ENCODE results near the gene GNPAT.

Gene GNPAT

GRCh38 chr1:231272173-231272572 lies 31.2 kb downstream of the GNPAT start:
- DNase-seq (ENCODE audit: low read depth), result no peak
- TF ChIP-seq CTCF (conservative IDR thresholded peaks at IDR 0.05; ENCODE audit: low read length), result no peak
- no peak overlapping the region for H3K4me3 ChIP-seq (ENCODE audit: low read length)

GRCh38 chr1:231272880-231273279 lies 31.9 kb downstream of the GNPAT start:
- DNase-seq (ENCODE audit: low read depth), result no peak
- no peak for TF ChIP-seq CTCF (conservative IDR thresholded peaks at IDR 0.05; ENCODE audit: low read length)
- no peak overlapping the region for H3K4me3 ChIP-seq (ENCODE audit: low read length)

- no peak for TF ChIP-seq CTCF (conservative IDR thresholded peaks at IDR 0.05; ENCODE audit: low read length)
- DNase-seq (ENCODE audit: low read depth), result no peak
These were observed 33.3 kb downstream of the GNPAT start for GRCh38 chr1:231274119-231274825.

GRCh38 chr1:231278100-231278790 lies 37.2 kb downstream of the GNPAT start:
- no peak overlapping the region for H3K4me3 ChIP-seq (ENCODE audit: low read length)
- no peak for DNase-seq (ENCODE audit: low read depth)
- no peak for TF ChIP-seq CTCF (conservative IDR thresholded peaks at IDR 0.05; ENCODE audit: low read length)

More at GRCh38 chr1:231274119-231274825, 33.3 kb downstream of the GNPAT start:
- no peak overlapping the region for H3K4me3 ChIP-seq (ENCODE audit: low read length)

- no peak for DNase-seq (ENCODE audit: low read depth)
- no peak for TF ChIP-seq CTCF (conservative IDR thresholded peaks at IDR 0.05; ENCODE audit: low read length)
- H3K4me3 ChIP-seq (ENCODE audit: low read length), result no peak overlapping the region
These were observed 38.1 kb downstream of the GNPAT start for GRCh38 chr1:231279081-231279480.

- H3K4me3 ChIP-seq (ENCODE audit: low read length), result no peak overlapping the region
- no peak for TF ChIP-seq CTCF (conservative IDR thresholded peaks at IDR 0.05; ENCODE audit: low read length)
- no peak for DNase-seq (ENCODE audit: low read depth)
These were observed 38.7 kb downstream of the GNPAT start for GRCh38 chr1:231279683-231280082.

- no peak overlapping the region for H3K4me3 ChIP-seq (ENCODE audit: low read length)
- no peak for TF ChIP-seq CTCF (conservative IDR thresholded peaks at IDR 0.05; ENCODE audit: low read length)
- no peak for DNase-seq (ENCODE audit: low read depth)
These were observed 43.4 kb downstream of the GNPAT start for GRCh38 chr1:231284441-231284840.

Measured in AG10803 (cell line).